ENCODE measurements around the gene B4GALT3.

The B4GALT3 gene

DNA sequence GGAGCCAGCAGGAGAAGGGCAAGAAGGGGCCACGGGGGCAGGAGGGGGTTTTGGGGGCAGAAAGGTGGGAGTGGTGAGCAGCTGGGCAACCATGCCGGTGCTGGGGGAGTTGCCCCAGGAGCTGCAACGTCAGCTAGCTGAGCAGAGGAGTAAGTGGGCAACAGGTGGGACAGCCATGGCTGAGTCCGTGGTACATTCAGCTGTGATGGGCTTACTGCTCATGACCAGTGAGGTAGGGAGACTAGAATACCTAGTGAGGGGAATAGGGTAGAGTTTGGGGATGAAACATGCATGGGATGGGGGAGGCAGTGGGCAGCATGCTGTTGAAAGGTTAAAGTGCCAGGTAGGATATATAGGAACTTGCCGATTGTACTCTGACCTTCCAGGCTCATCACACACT lies 15.7 kb downstream of the B4GALT3 start:
- DNase-seq: no peak

DNA sequence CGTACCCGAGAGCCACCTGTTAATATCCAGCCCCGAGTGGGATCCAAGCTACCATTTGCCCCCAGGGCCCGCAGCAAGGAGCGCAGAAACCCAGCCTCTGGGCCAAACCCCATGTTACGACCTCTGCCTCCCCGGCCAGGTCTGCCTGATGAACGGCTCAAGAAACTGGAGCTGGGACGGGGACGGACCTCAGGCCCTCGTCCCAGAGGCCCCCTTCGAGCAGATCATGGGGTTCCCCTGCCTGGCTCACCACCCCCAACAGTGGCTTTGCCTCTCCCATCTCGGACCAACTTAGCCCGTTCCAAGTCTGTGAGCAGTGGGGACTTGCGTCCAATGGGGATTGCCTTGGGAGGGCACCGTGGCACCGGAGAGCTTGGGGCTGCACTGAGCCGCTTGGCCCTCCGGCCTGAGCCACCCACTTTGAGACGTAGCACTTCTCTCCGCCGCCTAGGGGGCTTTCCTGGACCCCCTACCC lies 16.6 kb downstream of the B4GALT3 start:
- no peak for DNase-seq

DNA sequence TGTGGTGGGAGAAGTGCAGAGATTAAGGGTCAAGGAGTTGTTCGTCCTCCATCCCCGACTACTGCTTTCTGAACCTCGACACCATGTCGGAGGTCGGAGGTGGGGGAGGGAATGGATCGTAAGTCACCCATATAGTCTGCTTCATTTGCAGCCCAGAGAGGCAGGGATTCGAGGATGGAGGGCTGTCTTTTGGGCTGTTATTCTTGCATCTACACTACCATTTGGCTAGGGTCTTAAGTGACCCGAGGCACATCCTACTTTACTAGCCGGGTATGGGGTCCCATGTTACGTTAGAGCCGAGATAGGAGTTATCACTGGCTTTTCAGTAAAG lies 17.4 kb downstream of the B4GALT3 start:
- no peak for DNase-seq

DNA sequence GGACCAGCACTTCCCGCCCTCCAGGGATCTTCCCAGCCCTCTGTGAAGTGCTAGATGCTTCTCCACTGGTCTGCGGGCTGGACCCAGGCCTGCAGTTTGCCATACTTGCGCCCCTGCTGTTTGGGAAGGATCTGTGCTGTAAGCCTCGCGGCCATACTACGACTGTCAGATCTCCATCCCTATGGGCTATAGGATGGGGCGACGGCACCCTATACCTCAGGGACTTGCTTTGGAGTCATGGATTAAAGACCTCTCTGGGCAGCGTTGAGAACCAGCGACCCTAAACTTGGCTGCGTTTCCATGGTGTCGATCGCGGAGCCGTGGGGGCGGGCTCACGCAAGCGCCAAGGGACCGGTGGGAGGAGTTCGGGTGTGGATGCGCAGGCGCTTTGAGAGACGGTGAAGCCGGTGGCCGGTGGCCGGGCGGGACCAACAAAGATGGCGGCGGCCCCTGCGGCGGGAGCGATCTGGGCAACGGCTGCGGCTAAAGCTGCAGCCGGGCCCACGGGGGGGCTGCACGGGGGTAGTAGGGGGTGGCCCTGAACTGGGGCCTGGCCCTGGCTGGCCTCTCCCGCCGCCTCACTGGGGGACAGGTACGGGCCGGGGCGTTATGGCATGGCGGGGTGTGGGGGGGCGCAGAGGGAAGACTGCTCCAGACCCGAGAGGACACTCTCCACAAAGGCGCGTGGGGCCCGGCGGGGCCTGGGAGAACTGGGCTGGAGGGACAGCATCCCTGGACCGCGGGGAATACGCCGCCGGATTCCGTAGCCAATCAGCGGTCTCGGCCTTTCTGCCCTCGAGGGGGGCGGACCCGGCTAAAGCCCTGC lies 18.0 kb downstream of the B4GALT3 start, which contains the start of gene USP21:
Gene USP21 (plus strand): TSS at position 414 of the 826 bp plus-strand sequence. CDS start 1,141 bp downstream, outside the sequence.
- peak; percentile 82 to 93 for DNase-seq

DNA sequence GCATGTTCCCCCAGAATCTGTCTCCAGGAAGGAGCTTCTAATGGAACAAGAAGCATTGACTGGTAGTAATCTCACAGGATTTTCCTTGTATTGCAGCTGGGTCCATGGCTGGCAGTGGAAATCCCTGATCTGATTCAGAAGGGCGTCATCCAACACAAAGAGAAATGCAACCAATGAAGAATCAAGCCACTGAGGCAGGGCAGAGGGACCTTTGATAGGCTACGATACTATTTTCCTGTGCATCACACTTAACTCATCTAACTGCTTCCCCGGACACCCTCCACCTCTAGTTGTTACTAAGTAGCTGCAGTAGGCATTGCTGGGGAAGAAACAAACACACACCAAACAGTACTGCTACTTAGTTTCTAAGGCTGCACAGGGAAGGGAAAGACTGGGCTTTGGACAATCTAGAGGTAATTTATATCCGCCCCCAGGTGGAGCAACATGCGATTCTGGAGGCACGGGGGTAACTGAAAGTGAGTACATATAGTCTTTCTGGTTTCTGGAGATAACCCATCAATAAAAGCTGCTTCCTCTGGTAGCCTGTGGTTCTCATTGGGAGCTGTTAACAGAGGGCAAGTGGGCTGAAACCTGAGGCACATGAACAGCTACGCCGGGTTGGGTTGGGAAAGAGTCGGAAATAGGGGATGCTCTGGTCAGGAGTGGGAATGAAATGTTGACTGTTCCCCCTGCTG lies 18.8 kb downstream of the B4GALT3 start:
- DNase-seq: no peak

DNA sequence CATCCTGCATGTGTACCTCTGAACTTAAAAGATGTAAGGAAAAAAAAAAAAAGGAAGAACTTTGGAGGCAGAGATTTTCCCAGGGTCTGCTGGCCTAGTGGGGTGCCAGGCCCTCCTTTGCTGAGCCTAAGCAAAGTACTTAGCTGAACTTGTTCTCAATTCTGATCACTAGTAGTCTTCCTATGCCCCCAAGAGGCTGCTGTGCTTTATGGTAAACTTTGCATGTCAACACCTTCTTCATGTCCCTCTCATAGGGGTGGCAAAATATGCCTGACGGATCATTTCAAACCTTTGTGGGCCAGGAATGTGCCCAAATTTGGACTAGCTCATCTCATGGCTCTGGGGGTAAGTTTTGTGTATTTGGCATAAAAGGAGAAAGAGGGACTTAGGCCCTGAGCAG lies 19.4 kb downstream of the B4GALT3 start:
- no peak for DNase-seq

DNA sequence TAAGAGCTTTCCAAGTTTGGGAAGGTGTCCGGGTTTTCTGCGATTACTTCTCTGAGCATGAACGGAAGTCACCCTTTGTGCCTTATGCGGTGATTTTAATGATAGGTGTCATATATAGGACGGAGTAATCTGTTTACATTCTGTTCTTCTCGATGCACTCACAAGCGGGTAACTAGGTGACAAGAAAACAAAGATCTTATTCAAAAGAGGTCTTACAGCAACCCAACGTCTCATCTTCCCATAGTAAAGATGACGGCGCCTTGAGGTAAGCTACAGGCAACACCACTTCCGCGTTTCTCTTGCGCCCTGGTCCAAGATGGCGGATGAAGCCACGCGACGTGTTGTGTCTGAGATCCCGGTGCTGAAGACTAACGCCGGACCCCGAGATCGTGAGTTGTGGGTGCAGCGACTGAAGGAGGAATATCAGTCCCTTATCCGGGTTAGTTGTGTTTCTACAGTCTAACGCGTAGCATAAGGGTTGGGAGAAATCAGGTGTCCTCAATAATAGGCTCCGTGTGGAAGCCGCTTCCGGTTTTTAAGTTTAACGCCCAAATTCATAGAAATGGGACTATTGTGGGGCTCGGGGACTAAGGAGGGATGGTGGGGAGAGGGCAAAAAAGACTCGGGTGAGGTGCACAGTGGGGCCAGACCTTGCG lies 23.5 kb downstream of the B4GALT3 start, which contains the start of gene UFC1:
Gene UFC1 (plus strand): TSS at position 297 of the 656 bp plus-strand sequence. CDS start 20 bp downstream, at position 317.
- peak; percentile 81 to 83 for DNase-seq

DNA sequence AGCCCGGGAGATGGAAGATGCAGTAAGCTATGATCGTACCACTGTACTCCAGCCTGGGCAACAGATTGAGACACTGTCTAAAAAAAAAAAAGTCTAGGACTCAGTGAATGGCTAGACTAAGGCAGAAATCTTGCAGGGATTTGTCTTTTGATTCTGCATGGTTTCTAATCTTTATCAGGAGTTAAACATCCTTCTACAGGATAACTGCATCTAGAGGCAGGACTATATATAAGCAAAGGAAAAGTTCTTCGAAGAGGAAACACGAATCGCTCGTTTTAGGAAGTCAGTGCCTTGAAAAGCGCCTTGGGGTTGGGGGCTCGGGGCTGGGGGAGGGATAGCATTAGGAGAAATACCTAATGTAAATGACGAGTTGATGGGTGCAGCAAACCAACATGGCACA lies 24.1 kb downstream of the B4GALT3 start:
- no peak for DNase-seq

DNA sequence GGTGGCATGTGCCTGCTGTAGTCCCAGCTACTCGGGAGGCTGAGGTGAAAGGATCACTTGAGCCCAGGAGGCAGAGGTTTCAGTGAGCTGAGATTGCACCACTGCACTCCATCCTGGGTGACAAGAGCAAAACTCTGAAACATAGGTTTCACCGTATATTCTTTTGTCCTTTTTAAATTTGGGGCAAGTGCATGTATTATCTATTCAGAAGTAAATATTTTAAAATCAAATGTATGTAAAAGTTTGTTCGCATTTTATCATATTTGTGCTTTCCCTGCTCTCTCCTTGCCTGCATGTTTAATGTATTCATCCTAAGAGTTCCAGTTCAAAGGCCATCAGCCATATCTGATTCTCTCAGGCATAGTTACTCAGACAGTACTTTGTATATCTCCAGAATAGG lies 31.5 kb downstream of the B4GALT3 start:
- DNase-seq: no peak

DNA sequence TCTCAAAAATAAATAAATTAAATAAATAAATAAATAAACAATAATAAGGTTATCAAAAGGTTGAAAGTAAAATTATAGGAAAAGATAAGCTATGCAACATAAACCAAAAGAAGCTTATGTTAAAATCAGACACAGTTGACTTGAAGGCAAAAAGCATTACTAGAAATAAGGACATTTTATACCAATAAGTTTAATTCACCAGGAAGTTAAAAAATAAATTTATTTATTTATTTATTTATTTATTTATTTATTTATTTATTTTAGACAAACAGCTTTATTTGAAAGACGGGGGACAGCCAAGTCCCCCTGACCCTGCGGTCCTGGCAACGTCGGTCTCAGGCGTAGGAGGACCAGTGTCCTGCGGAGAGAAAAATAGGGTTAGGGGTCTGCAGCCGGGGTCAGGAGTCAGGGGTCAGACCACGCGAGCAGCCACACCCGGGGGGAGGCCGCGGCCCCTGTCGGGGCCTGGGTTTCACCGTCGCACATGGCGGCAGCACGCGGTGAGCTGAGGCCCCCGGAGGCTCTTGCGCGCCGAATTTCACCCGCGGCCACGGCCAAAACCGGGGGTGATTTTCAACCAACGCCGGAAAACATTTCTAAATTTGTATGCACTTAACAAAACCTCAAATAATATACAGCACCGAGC lies 36.4 kb downstream of the B4GALT3 start:
- no peak for DNase-seq

DNA sequence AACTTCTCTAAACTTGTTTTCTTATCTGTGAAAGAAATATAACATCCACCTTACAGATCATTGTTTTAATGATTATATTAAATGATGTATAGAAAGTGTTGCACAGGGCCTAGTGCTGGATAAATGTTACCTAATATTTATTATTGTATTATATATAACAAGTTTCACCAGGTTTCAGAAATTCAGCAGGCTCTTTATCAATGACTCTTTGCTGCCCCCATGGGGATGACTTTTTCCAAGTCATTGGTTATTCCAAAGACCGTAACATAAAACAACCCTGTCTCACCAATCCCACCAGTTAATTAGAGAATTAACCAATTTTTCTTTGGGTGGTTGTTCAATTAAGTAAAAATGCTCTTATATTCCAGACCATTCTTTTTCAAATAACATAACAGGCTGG lies 37.5 kb downstream of the B4GALT3 start:
- DNase-seq: peak in 1 of 2 donors; percentile 87

DNA sequence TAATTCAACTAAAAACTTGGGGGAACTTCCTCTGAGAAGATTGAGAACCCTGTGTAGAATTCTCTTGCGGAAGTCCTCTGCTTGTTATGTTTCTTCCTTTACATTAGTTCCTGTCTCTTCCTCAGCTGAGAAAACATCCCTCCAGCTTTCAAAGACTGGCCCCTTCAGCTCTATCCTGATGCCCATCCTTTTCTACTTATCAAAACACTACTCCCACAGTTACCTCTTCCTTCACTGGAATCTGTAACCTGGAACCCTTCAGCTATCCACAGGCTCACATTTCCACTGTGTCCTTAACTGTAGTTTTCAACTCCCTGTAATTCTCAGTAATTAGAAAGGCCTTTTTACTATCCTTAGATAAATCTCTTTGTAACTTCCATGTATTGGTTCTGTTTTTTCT lies 38.9 kb downstream of the B4GALT3 start:
- no peak for DNase-seq

DNA sequence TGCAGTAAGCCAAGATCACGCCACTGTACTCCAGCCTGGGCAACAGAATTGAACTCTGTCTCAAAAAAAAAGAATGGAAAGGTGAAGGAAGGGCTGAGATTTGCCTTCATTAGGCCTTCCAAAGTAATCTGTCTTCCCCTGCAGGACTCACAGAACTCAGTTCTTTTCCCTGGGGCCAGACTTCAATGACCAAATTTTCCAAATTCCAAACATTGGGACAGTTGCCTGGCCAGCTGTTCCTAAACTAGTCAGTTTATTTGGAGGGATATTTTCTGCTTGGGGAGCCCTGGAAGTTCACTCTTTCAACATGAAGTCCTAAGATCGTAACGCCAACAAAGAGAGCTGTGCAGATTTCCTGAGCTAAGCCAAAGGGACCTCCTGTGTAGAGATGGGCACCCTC lies 39.4 kb downstream of the B4GALT3 start:
- DNase-seq: no peak

DNA sequence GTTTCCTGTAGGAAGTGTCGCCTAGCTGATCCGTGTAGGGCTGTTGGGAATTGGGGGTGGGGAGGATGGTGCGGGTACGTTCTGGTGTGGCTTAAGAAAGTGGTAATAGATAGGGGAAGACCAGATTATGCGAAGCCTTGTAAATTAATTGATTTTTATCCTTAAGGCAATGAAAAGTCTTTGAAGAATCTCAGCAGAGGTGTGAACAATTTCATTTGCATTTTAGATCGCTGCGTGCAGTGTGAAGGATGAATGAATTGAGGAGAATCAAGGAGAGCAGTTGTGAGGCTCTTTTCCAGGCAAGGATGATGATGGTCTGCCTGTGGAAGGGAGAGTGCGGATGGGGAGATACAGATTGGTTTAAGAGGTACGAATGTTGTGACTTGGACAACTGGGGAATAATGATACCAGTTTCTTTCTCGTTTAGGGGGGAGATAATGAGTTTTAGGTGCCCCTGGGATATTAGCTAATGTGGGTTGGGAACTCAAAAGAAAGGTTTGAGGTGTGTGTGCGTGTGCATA lies 44.0 kb downstream of the B4GALT3 start:
- no peak for DNase-seq

DNA sequence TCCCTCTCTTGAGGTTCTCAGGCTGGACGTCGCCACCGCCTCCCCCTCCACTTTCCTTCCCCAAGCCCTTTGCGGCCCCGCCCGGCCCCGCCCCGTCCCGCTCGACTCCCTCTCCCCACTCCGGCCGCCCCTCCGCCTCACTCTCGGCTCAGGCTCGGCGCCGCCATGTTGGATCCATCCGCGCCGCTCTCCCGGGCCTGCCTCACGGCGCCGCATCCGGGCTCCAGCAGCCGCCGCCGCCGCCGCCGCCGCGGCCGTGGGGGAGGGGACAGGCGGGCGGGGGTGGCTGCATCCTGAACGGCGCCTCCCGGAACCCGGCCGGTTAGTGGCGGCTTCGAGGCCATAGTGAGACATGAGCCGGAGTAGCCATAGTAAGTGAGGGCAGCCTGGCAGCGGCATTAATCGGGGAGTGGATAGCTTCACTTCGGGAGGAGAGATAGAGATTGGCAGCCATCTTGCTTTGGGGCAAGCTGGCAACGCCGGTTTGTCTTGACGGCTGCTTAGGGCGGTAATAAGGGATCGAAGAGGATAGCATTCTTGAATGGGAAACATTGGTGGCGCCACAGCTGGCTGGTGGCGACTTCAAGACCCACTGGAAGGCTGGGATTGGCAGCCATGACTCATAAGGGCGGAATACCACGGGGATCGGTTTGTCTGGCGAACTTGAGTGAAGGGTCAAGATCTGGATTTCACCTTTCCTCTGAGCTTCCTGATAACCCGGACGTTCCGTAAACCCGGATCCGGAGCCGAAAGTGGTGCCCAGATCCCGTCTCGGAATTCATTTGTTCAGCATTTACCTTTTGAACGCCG lies 44.7 kb downstream of the B4GALT3 start, which contains the start of gene DEDD:
Gene DEDD (minus strand): TSS at position 258 of the 810 bp plus-strand sequence. CDS start 8,205 bp downstream, outside the sequence.
- peak; percentile 91 to 95 for DNase-seq

DNA sequence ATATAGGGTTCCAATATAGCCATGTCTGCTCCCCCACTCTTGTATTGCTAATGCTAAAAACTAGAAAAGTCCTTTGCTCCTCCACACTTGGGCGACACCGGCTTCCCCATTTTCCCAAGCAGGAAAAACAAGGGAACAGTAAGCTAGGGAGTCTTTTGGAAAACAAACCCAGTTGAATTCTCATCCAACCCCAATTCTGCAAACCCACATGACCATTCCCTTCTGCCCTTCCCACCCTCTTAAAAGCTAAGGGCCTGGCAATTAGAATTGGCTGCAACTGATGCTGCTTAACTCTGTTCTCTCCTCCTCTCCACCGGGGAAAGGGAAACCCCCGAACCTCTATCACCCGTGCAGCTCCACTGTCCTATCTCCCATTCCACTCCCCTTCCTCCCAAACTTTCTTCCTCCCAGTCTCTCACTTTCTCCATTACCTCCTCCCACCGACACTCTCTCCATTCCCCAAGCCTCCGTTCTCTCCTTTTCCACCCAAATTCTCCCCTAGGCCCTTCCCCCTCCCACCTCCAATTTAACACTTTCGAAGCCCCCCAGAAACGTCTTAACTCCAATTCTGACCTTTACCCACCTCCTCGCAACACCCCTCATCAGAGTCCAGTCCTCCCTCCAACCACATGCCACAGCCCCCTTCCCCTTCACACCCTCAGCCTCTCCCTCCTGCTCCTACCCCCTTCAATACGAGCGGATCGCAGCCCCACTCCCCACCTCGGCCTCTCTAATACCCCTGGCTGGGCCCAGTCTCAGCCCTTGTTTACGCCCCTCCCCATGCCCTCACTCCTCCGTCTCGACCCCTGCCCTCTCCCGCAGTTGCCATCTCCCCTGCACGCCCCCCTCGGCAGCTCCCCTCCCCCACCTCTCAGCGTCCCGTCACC lies 45.5 kb downstream of the B4GALT3 start:
- DNase-seq: no peak

DNA sequence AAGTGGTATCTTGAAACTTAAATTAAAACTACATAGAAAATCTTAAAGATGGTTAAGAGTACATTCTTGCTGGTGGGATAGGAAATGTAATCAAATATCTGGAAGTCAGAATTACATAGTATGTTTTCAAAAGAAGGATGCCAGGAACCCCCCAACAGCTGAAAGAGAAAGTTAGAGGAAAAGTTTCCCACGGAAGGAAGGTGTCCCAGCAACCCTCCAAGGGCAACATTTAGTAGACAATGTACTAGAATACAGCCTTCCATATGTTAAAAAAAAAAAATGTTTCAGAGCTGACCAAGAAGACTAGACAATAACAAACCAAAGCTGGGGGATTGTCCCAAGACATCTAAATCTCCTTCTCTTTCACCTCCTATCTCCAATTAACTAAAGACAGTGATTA lies 47.0 kb downstream of the B4GALT3 start:
- DNase-seq: no peak

DNA sequence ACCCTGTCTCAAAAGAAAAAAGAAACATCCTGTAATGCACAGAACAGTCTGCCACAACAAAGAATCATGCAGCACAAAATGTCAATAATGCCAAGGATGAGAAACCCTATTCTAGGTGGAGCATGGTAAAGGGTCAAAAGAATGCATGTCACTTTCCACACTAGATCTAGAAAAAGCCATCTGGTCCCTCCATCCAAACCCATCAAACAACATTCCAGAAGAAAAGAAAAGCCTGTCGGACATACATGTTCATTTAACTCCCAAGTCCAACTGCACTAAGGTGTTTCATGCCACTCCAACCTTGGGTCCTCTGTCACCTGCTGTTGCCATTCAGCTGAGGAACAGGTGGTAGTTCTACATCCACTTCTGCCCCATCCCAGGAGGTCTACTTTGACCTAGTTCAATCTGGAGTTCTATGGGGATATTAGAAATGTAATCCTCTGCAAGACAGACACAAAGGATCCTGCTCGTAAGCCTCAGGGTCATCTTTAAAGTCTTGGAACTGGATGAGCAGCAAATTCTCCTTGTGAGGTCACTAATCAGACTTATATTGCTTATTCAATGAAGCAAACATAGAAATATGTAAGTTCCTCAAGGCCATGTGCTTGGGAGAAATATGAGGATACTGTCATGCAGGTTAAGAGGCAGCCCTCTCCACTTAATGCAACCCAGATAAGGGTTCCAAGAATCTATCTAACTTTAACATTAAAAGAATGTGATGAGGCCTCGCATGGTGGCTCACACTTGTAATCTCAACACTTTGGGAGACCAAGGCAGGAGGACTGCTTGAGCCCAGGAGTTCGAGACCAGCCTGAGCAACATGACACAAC lies 48.5 kb downstream of the B4GALT3 start:
- DNase-seq: no peak

DNA sequence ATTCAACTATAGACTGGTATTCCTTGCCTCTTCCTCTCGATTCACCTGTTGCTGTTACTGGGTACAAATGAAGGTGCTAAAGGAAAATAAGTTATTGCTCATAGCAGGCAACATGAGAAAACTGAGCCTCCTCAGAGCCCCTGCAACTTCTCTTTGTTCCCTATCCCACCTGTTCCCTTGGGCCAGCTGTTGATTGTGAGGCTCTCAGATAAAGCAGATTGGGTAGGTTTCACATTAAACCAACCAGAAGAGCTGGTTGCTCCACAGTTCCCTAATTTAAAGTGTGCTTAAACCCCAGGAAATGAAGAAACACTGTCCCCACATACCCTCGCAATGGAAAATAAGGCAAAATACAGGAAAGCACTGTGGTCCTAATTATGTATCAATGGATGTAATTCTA lies 49.7 kb downstream of the B4GALT3 start:
- peak in 1 of 2 donors; percentile 21 for DNase-seq

DNA sequence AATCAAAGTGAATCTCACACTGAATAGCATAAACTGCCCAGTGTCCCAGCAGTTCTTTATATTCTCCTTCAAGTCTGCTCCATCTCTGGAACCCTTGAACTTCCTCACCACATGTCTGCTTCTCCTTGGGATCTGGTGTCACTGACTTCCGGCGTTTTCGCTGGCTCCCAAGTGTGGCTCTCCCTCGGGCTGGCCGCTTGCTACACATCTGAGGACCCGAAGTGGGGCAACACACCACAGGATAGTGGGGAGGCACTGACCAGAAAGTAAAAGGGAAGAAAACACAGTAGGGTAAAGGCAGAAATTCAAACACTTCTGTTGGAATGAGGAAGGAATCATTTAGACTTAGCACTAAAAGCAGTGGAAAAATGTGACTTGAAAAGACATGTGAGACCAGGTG lies 54.3 kb downstream of the B4GALT3 start:
- no peak for DNase-seq

Data from inflammatory macrophage treated with lipopolysaccharide for 1 hour (primary cell).